Measurements from ENCODE around the gene NKX2-1. TPM values are rescaled to one million over a fixed set of nuclear protein-coding genes. Genes with fewer than 3 reads are reported as not detected.

The NKX2-1 gene
- total and polyA plus RNA-seq, 12 donors, result not detected

GRCh38 chr14:36529062-36529461 lies 9.0 kb upstream of the NKX2-1 start:
- H3K27ac ChIP-seq, result no peak overlapping the region
- peaks cover 0 to 9% (median 0%) of the 10 kb centered on the region in 9 donors for H3K4me1 ChIP-seq
- H3K36me3 ChIP-seq, result no peaks in the 10 kb centered on the region
- TF ChIP-seq CTCF (IDR thresholded peaks at IDR 0.05), result no peak
- ATAC-seq, result no peak
- no peak overlapping the region for H3K4me3 ChIP-seq
- H3K27me3 ChIP-seq, result peaks cover 23 to 97% (median 84%) of the 10 kb centered on the region in 7 donors
- H3K9me3 ChIP-seq, result peaks cover 0 to 6% (median 0%) of the 10 kb centered on the region in 11 donors
- intact Hi-C loops (cut with DNase I), result loop anchor here in 1 of 10 donors (10.0 kb wide), 1 partner anchor 454 kb away; no protein-coding TSS in a partner anchor
- no peak for DNase-seq

- ATAC-seq (no peak), DNase-seq (no peak)
- H3K27ac ChIP-seq, result no peak overlapping the region
- H3K36me3 ChIP-seq, result no peaks in the 10 kb centered on the region
- peaks cover 0 to 6% (median 0%) of the 10 kb centered on the region in 11 donors for H3K9me3 ChIP-seq
- H3K27me3 ChIP-seq, result peaks cover 47 to 100% (median 98%) of the 10 kb centered on the region in 7 donors
- TF ChIP-seq CTCF (IDR thresholded peaks at IDR 0.05), result no peak
- peaks cover 0 to 22% (median 13%) of the 10 kb centered on the region in 9 donors for H3K4me1 ChIP-seq
- 11 to 12% methylated on average over 10 of the region's 10 CpGs for WGBS, 2 donors
- H3K4me3 ChIP-seq, result no peak overlapping the region
- intact Hi-C loops (cut with DNase I), result loop anchor here in 1 of 10 donors (10.0 kb wide), 1 partner anchor 451 kb away; no protein-coding TSS in a partner anchor
Measured at GRCh38 chr14:36525746-36526099, 5.7 kb upstream of the NKX2-1 start.

GRCh38 chr14:36524874-36525745 lies 5.1 kb upstream of the NKX2-1 start:
- Histone ChIP-seq H3K27me3 (peaks cover 48 to 100% (median 99%) of the 10 kb centered on the region in 7 donors), H3K4me1 (peaks cover 2 to 26% (median 18%) of the 10 kb centered on the region in 9 donors), H3K4me3 (no peak overlapping the region), H3K36me3 (no peaks in the 10 kb centered on the region), H3K27ac (no peak overlapping the region), H3K9me3 (peaks cover 0 to 6% (median 0%) of the 10 kb centered on the region in 11 donors)
- no peak for DNase-seq
- peak in 8 of 9 donors; percentile 10 to 54 (median 36) for TF ChIP-seq CTCF (IDR thresholded peaks at IDR 0.05)
- whole genome bisulfite sequencing, 2 donors, result 3 to 4% methylated on average over 54 of the region's 54 CpGs
- ATAC-seq, result peak in 1 of 8 donors; percentile 41
- intact Hi-C loops (cut with DNase I), result loop anchor here in 1 of 10 donors (10.0 kb wide), 1 partner anchor 450 kb away; no protein-coding TSS in a partner anchor

GRCh38 chr14:36524220-36524837 lies 4.3 kb upstream of the NKX2-1 start:
- intact Hi-C loops (cut with DNase I), result loop anchor here in 1 of 10 donors (10.0 kb wide), 1 partner anchor 450 kb away; no protein-coding TSS in a partner anchor
- ATAC-seq (no peak), DNase-seq (no peak)
- no peak for TF ChIP-seq CTCF (IDR thresholded peaks at IDR 0.05)
- Histone ChIP-seq H3K4me3 (no peak overlapping the region), H3K36me3 (no peaks in the 10 kb centered on the region), H3K9me3 (peaks cover 0 to 5% (median 0%) of the 10 kb centered on the region in 11 donors), H3K27ac (no peak overlapping the region), H3K27me3 (peaks cover 53 to 100% (median 100%) of the 10 kb centered on the region in 7 donors), H3K4me1 (peaks cover 2 to 34% (median 24%) of the 10 kb centered on the region in 9 donors)
- WGBS, 2 donors, result 5 to 6% methylated on average over 36 to 38 of the region's 38 CpGs
